NCI-H2196 treated with DMSO at 0.1 percent for 48 hours (cell line): Measurements from ENCODE around the gene PARD6B.
"Not testable (repeated sequence)": the region's sequence is repeated elsewhere in the genome, so short reads cannot be mapped to it uniquely, and the experiment has no call there.

ENCODE experiments used
- DNase-seq: peaks from one replicate; lab custom pipeline; 2025; ENCODE audit not compliant: unreplicated experiment; lab: John Stamatoyannopoulos, UW

Gene PARD6B

GRCh38 chr20:50771419-50772080 lies 40.2 kb downstream of the PARD6B start:
- DNase-seq = not testable (repeated sequence)

GRCh38 chr20:50772420-50773185 lies 41.2 kb downstream of the PARD6B start:
- no peak for DNase-seq

GRCh38 chr20:50774515-50774914 lies 43.1 kb downstream of the PARD6B start:
- no peak for DNase-seq

DNA sequence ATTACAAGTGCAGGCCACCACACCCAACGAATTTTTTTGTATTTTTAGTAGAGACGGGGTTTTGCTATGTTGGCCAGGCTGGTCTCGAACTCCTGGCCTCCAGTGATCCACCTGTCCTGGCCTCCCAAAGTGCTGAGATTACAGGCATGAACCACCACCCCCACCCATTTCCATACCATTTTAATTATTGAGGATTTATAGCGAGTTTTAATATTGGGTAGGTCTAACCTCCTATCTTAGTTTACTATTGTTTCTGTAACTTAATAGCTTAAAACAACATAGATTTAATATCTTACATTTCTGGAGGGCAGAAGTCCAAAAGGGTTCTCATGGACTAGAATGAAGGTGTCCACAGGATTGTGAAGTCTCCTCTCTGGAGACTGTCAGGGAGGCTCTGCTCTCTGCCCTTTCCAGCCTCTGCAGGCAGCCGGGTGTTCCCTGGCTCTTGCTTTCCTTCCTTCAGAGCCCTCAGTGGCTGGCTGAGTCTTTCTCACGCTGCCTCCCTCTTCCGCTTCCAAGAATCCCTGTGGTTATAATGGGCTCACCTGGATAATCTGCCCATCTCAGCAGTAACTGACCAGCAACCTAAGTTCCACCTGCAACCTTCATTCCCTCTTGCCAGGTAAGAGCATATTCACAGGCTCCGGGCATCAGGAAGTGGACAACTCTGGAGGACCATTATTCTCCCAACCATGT lies 44.9 kb downstream of the PARD6B start:
- DNase-seq = no peak

DNA sequence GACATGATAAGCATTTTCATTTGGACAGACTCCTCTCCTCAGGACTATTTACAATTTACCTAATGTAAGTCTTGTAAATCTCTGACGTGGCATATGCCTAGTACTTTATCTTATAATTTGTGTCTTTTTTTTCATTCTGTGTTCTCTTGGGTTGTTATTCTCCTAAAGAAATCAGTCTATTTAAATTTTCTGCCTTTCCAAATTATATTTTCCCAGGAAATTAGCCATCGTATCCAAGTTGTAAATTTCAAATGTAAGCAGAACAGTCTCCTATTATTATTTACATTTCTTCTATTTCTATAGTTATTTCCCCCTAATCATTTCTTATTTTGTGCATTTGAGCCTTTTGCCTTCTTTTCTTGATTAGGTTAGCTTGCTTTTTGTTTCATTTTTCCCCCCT lies 46.0 kb downstream of the PARD6B start:
- DNase-seq = no peak

GRCh38 chr20:50778994-50779393 lies 47.6 kb downstream of the PARD6B start:
- not testable (repeated sequence) for DNase-seq

DNA sequence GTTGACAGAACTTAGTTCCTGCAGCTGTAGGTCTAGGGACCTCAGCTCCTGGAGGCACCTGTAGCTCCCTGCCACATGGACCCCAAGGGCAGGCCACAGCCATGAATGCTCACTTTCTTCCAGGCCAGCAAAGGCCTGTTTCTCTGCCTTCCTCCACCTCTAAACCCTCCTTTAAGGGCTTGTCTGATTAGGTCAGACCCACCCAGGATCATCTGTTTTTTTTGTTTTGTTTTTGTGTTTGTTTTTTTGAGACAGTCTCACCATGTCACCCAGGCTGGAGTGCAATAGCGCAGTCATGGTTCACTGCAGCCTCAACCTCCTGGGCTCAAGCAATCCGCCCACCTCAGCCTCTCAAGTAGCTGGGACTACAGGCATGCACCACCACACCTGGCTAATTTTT lies 52.0 kb downstream of the PARD6B start:
- no peak for DNase-seq

DNA sequence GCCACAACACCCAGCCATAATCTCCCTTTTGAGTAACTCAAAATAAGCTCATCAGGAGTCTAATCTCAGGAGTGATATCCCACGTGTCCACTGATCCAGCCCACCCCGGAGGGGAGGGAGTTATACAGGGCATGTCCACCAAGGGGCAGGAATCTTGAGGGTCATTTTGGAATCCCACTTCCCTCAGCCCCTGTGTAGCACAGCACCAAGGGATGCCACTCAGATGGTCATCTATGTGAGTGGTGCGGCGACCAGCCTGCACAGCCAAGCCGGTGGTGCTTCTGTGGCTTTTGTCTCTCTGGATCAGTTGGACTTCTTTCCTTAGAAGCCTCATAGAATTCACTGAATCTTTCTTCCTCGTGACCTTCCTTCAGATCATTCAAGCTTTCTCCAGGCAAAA lies 52.5 kb downstream of the PARD6B start:
- no peak for DNase-seq

DNA sequence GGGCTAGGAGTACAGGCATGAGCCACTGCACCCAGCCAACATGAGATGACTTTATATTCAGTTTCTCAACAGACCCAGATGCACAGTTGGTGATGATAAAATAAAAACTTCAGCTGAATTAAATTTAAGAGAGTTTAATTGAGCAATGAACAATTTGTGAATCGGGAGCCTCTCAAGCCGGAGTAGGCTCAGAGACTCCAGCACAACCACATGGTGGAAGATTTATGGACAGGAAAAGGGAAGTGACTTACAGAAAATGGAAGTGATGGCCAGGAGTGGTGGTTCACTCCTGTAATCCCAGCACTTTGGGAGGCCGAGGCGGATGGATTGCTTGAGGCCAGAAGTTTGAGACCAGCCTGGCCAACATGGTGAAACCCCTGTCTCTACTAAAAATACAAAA lies 53.1 kb downstream of the PARD6B start:
- no peak for DNase-seq

- no peak for DNase-seq
These were observed 55.3 kb downstream of the PARD6B start for GRCh38 chr20:50786703-50787102.

- DNase-seq = no peak
These were observed 55.8 kb downstream of the PARD6B start for GRCh38 chr20:50787181-50787580.

DNA sequence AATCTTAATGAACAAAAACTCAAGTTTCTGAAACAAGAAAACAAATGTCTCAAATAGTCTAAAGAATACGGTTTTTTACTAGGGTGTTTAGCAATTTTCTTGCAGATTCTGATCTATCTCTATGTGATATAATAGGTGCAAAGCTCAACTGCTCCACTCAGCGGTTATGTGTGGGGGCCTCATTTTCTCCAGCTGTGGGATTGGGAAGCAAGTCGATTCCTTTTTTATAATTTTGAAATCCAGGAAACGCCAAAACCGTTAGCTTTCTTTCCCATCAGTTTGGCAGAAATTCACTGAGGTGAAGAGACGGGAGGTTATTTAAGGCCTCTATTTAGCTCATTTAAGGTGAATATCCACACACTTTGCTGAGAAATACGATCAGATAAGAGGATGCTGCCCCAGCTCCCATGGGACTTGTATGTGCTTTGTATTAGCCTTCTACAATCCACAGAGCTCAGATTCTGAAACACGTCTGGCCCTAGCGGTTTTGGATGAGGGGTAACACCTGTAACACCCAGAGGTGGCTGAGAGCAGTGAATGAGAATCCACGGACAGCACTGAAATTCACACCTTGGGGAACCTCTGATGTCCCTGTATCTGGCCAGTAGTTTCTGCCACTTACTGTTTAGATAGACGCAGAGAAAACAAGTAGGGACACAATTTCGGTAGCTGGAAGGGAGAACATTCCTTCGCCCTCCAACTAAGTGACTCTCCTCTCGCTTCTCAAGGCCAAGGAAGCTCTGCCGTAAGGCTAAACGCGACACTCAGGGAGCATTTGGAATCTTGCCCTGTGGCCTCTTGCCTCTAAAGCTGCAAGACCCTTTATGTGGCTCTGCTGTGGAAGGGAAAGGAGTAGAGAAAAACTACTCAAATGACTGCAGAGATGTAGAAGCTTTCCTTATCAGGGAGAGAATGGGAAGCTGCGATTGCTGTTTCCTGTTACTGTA lies 56.9 kb downstream of the PARD6B start:
- no peak for DNase-seq

DNA sequence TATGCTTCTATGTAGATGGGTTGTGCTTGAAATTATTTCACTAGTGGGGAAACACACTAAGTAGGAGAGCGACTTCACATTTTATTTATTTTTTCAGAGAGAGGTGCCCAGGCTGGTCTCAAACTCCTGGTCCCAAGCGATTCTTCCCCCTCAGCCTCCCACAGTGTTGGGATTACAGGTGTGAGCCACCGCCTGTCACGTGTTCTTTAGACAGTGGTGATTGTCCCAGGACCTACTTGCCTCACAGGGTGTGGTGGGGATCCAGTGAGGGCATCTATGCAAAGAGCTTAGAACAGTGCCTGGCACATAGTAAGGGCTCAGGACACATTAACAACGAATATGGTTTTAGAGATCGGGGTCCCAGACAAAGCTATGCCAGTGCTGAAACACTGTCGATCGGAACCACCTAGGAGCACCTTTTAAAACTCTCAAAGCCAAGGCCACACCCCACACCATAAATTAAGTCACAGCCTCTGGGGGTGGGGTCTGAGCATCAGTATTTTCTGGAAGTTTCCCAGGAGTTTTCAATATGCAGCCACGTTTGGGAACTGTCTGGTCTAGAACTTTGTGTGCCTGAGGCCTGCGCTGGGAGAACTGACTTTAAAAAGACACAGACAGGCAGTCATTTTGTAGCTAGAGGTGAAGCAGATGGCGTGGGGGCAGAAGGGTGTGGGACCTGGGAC lies 58.7 kb downstream of the PARD6B start:
- DNase-seq = no peak

DNA sequence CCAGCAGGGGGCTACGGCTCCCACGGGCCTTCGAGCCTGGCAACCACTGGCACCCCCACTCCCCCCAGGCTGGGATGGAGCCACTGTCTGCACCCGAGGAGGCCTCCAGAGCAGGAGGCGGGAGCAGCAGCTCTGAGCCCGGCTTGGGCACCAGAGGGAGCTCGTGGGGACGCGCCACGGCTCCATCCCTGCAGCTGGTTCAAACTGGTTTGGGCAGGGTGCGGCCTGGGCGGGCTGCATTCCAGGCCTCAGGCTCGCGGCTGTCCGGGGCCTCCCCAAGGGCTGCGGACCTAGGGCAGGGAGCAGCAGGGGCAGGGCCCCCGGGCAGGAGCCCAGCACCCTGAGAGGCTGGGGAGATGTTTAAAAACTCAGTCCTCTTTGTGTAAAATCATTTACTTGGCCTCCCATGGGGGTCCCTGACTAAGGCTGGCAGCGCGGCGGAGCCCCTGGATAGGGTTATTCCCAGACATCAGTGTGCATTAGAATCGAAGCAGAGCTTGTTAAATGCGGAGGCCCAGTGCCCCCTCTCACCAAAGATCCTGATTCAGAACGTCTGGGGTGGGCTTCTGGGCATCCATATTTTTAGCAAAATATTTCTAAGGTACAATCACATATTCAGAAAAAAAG lies 59.4 kb downstream of the PARD6B start:
- DNase-seq = no peak

- no peak for DNase-seq
These were observed 61.6 kb downstream of the PARD6B start for GRCh38 chr20:50792708-50793574.

DNA sequence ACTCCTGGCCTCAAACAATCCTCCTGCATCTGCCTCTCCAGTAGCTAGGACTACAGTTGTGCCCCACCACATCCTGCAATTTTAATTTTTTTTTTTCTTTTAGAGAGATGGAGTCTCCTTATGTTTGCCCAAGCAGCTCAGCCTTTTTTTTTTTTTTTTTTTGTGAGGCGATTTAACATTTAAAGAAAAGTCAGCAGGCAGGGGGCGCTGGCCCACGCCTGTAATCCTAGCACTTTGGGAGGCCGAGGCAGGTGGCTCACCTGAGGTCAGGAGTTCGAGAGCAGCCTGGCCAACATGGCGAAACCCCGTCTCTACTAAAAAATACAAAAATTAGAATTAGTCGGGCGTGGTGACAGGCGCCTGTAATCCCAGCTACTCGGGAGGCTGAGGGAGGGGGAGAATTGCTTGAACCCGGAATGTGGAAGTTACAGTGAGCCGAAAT lies 62.2 kb downstream of the PARD6B start:
- not testable (repeated sequence) for DNase-seq

- no peak for DNase-seq
These were observed 62.9 kb downstream of the PARD6B start for GRCh38 chr20:50794181-50794845.

DNA sequence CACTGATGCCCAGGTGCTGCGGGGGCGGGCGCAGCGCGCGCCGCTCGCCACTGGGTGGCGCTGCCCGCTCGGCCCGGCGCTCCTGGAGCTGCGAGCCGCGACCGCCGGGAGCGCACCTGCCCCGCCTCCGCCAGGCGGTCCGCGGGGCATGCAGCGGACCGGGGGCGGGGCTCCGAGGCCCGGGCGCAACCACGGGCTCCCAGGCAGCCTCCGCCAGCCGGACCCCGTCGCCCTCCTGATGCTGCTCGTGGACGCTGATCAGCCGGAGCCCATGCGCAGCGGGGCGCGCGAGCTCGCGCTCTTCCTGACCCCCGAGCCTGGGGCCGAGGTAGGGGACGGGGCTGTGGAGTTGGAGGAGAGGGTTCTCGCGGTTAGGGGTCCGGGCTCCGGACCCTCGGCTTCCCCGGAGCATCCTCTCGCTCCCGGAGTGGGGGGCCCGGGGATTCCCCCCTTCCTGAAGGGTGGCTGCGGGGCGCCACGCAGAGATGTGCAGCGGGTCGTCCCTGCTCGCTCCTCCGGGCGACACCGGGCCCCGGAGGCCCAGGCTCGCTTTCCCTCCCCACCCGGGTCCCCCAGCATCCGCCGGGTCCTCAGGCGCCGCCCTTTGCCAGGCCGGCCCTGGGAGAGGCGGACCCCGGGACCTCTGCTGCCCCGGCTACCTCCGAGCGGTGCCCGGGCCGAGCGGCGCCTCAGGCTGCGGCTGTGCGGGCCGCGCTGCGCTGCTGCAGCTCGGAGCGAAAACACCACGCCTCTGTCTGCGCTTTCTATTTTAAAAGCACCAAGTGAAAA lies 63.7 kb downstream of the PARD6B start, which contains the start of gene BCAS4:
Gene BCAS4 (plus strand): TSS at position 216 of the 789 bp plus-strand sequence. CDS start 23 bp downstream, at position 239.
- DNase-seq = peak; percentile 68
